Stimulated activated CD8-positive, alpha-beta memory T cell treated with anti-CD3 and anti-CD28 coated beads, Interleukin-4, amount 100 ng/mL, for 24 hours (primary cell): Measurements from ENCODE around the gene TRIM63.

Source experiments
- DNase-seq: peaks from one replicate; pipeline ENCODE4 v3.0.0-alpha.2; 2020; ENCODE audit warnings: low read depth

Gene TRIM63

DNA sequence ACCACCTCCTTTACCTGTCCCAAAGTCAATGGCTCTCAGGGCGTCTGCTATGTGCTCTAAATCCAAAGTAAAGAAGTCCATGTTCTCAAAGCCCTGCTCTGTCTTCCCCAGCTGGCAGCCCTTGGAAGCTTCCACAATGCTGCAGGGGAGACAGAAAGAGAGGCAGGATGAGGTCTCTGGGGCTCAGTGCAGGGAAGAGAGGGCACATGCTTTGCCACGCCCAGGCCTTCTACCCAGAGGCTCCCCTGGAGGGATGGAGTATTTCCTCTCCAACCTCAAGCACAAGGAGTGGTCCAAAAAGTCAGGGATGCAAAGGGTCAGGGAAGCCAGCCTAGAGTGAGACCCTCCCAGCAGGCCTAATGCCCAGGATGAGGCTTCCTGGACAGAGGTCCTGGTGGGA, 10.2 kb downstream of the TRIM63 start:
- no peak for DNase-seq

DNA sequence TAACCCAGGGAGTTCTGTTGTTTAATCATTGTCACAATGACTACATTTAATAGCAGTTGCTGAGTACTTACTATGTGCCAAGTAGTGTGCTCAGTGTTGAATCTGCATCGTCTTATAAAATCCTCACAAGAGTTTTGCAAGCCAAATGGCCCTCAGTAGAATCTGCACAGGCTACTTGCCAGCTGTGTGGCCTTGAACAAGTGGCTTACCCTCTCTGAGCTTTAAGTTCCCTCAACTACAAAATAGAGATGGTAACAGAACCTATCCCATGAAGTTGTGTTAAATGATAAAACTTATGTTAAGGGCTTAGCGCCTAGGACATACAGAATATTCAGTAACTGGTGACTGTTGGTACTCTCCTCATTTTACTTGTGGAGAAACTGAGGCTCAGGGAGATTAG, 12.4 kb downstream of the TRIM63 start:
- DNase-seq, result no peak

GRCh38 chr1:26053718-26054560, 13.5 kb downstream of the TRIM63 start:
- no peak for DNase-seq

DNA sequence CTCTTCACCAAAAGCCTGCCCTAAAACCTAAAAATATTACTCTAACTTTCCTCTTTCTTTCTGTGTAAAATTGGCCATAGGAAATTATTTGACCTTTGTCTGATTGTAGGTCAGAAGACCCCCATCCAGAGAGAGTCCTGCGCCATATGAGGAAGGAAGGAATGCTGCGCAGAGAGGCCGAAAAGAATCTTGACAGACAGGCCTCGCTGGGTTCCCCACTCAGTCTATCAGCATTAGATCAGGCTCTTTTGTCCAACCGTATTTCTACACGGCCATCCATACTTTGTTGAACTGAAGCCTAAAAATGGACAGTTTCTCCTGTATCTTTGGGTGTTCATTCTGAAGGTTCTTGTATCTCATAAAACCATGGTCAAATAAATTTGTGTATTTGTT, 17.2 kb downstream of the TRIM63 start:
- no peak for DNase-seq

DNA sequence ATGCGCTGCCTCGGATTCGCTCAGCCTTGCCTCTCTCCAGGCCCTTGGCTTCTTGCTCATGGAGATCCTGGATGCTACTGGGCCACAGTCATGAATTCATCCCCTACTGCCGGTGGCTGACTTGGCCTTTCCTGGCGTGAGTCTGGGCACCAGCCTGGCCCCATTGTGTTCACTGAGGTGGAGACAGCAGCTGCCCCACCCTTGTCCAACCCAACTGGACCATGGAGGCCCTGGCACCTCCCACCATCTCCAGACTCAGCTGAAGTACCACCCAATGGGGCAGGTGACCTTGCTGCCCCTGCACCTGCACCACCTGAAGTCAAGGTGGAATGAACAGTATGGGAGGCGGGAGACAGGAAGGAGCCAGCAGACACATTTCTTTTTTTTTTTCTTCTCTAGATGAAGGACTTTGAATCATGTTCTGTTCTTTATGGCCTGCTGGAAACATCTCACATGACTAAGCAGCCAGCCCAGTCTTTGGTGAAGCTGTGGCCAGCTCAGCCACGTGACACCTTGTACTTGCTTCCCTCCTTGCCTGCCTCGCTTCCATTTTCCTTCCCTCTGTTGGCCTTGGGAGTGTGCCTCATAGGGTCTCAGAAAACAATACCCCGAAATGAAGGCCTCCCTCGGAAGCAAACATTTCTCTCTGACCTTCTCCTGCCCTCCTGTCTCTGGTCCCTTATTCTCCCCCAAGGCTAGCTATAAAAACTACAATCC, 17.7 kb downstream of the TRIM63 start:
- no peak for DNase-seq

GRCh38 chr1:26047278-26047874, 20.1 kb downstream of the TRIM63 start:
- DNase-seq, result no peak

- no peak for DNase-seq
Measured at GRCh38 chr1:26046246-26047095, 21.0 kb downstream of the TRIM63 start.

GRCh38 chr1:26045722-26046245, 21.6 kb downstream of the TRIM63 start, which contains the start of gene SLC30A2:
Gene SLC30A2, minus strand, starts transcription at chr1:26046118. Its CDS starts 222 bp downstream, at chr1:26045896.
- DNase-seq, result no peak

- DNase-seq, result no peak
Measured at GRCh38 chr1:26044971-26045721, 22.3 kb downstream of the TRIM63 start.

GRCh38 chr1:26044414-26044813, 23.0 kb downstream of the TRIM63 start:
- no peak for DNase-seq

GRCh38 chr1:26043765-26044164, 23.7 kb downstream of the TRIM63 start:
- DNase-seq, result no peak

GRCh38 chr1:26041978-26042377, 25.5 kb downstream of the TRIM63 start:
- DNase-seq, result no peak

- DNase-seq, result no peak
Measured at GRCh38 chr1:26041401-26041800, 26.0 kb downstream of the TRIM63 start.

- DNase-seq, result no peak
Measured at GRCh38 chr1:26038904-26039303, 28.5 kb downstream of the TRIM63 start.

DNA sequence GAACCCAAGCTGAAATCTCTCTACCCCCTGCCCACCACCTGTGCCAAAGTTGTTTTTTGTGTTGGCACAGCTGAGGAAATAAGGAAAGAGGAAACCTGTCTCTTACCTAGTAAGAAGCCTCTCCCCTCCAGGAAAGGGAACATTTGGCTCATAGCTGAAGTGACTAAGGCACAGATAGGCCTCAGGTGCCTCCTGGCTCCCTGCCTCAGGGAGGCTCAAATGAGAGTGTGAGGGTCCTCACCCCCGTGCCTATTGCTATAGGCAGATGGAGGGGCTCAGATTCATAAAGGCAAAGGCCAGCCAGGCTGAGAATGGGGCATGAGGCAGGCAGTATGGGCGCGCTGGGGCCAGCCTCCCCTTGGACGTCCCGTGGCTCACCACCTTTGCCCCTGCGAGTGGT, 29.0 kb downstream of the TRIM63 start:
- DNase-seq, result no peak

DNA sequence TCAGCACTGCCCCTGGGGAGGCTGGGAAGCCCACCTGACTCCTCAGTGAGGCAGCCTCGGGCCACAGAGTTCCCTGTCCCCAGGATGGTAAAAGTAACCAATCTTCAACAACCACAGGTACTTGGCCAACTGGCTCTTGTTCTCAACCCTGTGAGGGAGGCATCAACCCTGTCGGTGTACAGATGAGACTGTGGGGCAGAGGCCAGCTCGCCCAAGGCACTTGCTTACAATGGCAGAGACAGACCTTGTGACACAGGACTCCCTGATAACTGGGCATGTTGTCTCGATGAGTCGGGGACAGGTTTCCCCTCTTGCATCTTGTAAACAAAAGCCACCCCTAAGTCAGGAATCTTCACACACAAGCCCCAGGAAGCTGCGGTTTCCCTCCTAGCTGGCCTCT, 29.5 kb downstream of the TRIM63 start:
- no peak for DNase-seq

DNA sequence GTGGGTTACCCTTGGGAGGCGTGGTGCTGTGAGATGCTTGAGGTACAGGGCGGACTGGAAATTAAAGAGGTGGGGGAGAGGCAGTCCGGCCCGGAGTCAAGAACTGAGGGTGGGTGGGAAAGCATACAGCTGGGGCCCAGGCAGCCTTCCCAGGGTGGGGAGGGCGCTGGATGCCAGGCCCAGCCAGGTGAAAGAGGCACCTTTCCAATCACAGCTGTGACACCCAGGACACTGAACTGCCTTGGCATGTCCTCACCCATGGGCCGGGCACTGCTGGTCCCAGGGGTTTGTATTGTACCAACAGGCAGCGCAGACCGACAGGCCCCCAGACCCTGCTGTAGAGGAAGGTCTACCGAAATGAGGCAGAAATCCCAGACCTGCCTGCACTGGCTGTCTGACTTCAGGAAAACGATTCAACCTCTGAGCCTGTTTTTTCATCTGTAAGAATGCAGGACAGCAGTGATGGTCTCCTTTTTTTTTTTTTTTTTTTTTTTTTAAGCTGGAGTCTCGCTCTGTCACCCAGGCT, 30.6 kb downstream of the TRIM63 start:
- DNase-seq, result no peak

- DNase-seq, result peak; percentile 68
Measured at GRCh38 chr1:26035959-26036755, 31.3 kb downstream of the TRIM63 start.

DNA sequence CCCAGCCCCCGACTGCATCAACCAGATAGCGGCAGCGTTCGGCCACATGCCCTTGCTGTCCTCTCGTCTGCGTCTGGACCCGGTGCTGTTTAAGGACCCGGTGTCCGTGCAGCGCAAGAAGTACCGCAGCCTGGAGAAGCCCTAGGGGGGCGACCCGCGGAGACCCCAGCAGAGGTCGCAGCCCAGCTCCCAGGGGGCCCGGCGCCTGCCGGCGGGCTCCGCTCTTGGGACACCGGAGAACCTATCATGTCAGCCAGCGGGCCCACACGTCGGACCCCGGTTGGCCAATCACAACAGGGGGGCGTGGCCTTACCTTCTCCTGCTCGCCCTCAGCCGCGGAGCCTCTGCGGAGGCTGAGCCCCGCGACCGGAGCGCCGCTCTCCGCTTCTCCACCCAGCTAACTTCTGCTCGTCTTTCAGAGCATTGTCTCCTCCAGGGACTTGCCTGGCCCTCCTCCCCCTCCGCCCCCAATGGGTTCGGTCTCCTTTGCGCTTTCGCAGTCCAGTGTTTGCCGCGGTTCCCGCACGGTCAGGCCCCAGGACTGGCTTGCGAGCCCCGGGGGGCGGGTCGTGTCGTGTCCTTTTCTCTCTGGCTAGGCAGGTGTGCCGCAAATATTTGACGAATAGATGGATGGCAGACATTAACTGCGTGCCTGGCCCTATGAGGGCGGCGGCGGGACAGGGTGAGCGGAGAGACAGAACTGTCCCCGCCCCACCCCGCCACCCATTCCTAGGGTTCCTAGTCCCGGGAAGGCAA, 32.0 kb downstream of the TRIM63 start:
- peak; percentile 88 for DNase-seq
